Suppressor macrophage treated with lipopolysaccharide for 4 hours (primary cell): ENCODE measurements around the gene FNDC10.
"Not testable (repeated sequence)": the region's sequence is repeated elsewhere in the genome, so short reads cannot be mapped to it uniquely, and the experiment has no call there.

Experiments used
- DNase-seq: peaks from one replicate; pipeline ENCODE4 v3.0.0-alpha.2; 2020

Gene FNDC10

DNA sequence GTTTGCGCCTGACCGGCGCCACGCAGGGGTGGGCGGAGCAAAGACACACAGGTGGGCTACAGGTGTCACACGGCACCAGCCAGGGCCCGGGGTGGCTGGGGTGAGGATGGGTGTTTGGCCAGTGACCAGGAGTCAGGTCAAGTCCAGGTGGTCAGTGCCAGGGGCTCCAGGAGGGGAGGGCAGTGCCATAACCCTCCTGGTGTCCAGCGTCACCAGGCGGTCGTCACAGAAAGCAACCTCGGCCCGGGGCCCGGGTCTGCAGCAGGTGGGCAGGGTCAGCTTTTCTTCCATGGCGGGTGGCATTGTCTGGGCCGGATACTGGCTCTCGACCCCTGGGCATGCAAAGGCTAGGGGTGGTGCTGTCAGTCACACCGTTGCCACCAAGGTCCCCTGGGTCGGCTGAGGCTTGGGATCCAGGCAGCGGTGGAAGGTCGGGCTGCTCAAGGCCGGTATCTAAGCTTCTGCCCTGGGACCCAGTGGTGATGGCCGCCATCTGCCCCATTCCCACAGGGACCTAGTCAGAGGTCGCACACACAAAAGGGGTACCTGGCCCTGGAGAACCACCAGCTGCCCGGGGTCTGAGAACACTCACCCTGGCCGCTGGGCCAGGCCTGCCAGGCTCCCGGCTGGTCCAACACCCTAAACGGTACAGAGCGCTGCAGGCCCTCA is 1.8 kb downstream of the FNDC10 start:
- DNase-seq, result no peak

DNA sequence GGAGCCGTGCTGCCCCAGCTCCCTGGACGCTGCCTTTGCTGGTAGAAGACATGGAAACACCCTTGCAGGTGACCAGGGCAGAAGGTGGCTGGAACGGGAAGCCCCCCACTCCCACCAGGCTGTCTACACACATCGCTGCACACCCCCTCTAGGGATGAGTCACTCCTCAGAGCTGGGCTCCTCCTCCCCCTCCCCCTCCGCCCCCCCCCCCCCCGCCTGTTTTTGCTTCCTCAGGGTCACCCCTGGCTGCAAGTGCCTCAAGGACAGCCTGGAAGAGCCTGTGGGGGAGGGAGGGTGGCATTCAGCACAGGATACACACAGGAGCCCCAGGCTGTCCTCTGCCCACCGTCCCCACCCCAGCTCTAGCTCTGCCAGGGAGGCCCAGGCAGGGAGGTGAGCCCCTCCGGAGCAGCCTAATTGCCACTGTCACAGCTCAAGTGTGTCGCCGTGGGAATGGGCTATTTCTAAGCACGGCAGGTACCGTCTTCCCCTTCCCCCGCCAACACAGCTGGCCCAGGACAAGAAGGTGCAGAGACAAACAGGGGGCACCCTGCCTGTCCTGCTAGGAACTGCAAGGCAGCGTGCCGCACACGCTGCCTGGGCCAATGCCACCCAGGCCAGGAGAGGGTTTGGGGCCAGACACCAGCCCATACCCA is 2.5 kb downstream of the FNDC10 start:
- DNase-seq, result no peak

DNA sequence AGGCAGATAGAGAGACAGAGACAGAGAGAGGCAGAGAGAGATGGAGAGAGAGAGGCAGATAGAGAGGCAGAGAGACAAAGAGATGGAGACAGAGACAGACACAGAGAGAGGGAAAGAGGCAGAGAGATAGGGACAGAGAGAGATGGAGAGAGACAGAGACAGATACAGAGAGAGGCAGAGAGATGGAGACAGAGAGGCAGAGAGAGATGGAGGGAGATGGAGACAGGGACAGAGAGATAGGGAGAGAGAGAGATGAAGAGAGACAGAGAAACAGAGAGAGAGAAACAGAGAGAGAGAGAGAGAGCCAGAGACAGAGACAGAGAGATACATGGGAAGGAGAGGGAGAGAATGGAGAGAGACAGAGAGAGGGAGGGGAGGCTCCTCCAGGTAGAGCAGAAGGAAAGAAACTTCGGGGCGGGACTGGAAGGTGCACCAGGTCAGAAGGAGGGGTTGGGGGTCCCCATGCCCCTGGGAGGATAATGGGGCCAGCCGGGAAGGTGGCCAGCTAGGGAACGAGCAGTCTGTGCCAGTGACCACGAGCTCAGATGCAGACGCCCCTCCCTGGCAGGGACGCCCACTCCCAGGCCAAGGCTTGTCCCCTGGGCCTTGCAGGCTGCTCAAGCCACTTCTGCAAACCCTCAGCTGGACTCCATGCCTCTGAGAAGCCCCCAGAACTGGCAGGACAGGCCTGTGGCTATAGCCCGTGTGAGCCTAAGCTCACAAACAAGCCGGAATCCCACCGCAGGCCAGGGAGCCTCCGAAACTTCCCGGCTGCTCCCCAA is 3.3 kb downstream of the FNDC10 start:
- DNase-seq, result no peak

DNA sequence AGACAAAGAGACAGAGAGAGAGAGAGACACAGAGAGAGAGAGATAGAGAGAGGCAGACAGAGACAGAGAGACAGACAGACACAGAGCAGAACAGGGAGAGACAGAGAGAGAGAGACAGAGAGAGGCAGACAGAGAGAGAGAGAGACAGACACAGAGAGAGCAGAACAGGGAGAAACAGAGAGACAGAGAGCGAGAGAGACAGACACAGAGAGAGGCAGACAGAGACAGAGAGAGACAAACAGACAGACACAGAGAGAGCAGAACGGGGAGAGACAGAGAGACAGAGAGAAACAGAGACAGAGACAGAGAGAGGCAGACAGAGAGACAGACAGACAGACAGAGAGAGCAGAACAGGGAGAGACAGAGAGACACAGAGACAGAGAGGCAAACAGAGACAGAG is 4.6 kb downstream of the FNDC10 start:
- DNase-seq, result not testable (repeated sequence)

DNA sequence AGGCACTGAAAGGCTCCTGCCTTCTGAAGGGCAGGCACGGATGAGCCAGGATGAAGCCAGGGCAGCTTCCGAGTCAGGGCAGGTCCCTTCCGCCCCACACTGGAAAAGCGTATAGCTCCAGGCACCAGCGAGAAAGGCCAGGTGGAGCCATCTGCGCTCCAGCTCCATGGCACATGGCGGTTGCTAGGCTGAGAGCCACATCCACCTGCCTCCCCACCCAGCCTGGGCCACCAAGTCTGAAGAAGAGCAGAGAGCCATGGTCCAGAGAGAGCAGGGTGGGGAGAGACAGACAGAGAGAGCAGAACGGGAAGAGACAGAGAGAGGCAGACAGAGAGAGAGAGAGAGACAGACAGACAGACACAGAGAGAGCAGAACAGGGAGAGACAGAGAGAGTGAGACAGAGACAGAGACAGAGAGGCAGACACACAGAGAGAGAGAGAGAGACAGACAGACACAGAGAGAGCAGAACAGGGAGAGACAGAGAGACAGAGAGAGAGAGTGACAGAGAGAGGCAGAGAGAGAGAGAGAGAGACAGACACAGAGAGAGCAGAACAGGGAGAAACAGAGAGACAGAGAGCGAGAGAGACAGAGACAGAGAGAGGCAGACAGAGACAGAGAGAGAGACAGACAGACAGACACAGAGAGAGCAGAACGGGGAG is 5.2 kb downstream of the FNDC10 start:
- DNase-seq, result no peak

DNA sequence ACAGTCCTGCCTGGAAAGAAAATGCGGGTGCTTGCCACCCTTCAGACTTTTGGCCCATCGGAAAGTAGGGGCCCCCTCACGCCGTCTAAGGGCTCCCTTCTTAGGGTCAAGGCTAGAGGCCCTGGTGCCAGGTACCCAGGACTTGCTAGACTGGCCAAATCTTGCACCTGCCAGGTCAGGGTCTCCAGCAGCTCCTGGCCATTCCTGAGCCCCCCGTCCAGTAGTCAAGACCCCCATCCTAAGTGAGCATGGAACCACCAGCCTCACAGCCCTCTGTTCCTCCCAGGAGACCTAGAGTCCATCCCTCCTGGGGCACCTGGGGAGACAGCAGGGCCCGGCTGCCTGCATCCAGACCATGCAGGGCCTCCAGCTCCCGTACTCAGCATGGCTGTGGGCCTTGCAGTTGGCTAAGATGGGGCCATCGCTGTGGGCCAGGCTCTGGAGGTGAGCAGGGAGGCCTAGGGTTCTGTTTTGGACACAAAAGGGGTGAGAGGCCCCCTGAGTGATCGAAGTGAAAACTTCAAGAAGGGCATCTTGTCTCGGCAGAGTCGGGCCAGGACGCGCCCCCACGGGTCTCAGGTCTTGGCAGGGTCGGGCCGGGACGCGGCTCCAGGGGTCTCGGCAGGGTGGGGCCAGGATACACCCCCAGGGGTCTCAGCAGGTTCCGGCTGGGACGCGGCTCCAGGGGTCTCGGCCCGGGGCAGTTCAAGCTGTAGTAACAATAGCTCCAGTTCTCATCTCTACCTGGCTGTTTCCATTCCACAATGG is 5.9 kb downstream of the FNDC10 start:
- DNase-seq, result no peak

DNA sequence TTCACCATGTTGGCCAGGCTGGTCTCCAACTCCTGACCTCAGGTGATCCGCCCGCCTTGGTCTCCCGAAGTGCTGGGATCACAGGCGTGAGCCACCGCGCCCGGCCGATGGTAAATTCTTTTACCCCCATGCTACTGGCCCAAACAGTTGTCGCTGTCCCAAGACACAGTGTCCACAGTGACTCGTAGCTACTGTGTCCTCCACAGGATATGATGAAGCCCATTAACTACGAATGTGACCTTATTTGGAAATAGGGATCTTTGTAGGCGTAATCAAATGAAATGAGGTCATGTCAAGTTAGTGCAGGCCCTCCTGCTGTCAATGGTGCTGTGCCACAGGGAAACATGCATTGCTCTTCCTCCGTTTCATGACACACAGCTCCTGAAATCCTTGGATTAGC is 8.5 kb downstream of the FNDC10 start:
- DNase-seq, result peak; percentile 54

DNA sequence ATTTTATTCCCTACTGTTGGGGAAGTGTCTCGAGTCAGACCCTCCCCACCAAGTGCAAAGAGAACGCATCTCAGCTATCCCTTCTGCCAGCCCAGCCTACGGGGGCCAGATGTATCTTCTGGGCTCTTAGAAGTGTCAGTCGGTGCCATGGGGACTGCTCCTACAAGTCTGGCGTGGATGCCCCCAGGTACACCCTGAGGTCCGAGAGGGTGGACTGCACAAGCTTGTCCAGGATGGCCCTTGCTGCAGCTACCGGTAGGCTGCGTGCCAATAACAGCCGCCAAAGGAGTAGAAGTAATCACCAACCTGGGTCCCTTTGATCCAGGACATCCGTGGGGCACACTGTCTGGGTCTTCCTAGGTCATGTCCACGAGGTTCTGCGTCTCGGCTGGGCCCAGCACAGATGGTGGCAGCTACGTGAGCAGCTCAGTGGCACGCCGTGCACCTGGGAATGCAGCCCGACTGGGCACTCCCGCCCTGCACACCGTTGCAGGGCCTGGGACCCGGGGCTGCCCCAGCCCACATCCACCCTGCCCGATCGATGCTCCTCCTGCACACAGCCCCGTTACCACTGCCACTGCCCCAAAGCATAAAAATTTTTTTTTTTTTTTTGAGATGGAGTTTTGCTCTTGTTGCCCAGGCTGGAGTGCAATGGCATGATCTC is 16.5 kb downstream of the FNDC10 start:
- DNase-seq, result no peak

DNA sequence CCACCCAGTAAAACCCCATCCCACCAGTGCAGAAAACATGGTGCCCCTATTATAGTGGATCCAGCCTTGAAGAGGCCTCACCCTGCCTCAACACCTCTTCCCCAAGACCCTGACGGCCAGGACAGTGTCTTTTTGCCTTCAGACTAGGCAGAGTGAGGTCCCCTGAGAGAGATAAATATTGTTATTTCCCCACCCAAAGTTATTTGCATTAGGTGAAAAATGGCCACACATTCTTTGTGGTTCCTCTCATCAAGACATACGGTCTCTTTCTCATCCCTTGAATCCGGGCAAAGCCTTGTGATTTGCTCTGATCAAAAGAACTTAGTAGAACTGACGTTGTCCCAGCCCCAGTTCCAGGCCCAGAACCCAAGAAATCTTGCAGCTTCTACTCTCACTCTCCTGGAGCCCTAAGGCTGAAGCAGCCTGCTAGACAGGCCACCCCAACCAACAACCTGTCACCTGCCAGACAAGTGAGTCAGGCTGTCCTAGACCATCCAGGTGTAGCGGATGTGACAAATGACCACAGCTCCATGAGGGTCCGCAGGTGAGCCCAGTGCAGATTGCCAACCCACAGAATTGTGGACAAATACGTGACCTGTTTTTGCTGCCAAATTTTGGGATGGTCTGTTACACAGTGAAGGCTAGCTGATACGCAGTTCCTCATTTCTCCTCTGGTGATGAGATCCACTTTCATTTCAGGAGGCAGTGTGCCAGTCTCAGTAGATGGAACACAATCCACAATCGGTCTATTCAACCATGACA is 17.2 kb downstream of the FNDC10 start:
- DNase-seq, result no peak

DNA sequence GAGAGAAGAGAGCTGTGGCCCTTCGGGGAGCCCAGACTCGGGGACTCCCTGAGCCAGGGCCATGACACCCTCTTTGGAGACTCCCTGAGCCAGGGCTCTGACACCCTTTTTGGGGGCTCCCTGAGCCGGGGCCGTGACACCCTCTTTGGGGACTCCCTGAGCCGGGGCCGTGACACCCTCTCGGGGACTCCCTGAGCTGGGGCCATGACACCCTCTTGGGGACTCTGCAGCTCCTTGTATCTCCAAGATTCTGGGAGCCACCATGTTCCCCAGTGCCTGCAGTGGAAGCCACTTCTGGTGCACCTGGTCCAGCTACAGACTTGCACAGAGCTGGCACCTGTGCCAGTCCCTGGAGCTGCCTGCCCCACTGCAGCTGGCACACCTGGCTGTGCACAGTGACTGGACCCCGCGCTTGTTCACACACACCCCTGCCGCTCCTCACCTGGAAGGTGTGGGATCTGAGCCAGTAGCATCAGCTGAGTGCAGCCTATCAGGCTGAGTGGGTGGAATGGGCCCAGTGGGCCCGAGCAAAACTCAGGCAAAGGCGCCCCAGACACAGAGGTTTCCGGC is 21.5 kb downstream of the FNDC10 start:
- no peak for DNase-seq

DNA sequence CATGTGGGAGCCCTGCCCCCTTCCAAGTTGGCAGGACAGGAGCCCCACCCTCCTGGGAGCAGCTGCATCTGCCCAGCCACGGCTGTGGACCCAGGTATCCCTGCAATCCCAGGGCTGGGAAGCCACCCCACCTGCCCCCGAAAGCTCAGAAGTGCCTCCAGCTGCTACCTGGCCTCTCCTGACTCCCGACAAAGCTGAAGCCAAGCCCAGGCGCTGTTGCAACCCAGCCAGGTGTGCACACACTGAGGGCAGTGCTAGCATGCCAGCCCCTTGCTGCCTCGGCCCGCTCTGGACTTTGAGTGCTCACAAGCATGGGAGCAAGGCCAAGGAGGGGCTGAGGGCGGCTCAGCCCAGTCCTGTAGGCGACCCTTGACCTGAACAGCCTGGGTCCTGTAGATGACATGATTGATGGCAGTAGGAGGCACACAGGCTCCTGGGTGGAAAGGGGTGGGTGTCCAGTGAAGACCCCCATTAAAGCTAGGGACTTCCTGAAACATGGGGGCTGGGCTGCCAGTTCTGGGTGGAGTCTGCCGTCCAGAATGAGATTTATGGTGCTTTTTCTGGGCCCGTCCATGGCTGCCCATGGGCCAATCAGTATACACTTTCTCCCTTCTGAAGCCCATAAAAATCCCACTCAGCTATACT is 22.4 kb downstream of the FNDC10 start:
- DNase-seq, result no peak

DNA sequence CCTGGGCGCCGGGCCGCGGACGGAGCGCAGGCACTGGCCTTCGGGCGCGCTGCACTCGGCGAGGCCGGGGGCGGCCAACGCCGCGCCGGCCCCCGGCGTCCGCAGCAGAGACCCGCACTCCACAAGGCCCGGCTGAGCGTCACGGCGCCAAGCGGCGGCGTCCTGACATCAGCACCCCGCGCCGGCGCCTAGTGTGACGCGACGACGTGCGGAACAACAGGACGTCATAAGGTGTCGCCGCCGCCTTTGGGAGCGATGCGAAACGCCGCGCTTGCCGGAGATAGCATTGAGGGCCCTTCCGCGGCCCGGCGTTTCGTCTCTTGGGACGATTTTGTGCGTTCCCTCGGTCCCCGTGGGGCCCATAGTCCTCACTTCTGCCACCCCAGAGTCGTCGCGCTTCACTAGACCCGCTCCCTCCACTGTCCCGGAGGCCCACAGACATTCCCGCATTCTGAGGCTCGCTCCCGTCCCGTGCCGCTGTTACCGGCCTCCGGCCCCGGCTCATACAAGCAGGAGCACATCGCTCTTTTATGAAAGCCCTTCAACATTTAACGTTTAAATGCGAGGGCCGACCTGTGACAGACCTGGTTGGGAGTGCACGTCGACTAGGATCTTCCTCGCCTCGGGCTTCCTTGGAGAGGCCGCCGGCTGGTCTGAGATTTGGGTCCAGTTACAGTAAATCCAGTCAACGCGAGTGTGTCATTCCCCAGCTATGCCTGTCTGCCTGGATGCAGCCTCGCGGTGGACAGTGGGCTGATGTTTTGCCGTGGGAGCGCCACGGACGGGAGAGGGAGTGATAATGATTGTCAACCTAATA is 25.0 kb downstream of the FNDC10 start, which contains the start of gene SSU72:
Gene SSU72, minus strand, starts transcription at position 143 of the 817 bp plus-strand sequence. CDS start 306 bp downstream, outside the sequence.
- peak; percentile 97 for DNase-seq

DNA sequence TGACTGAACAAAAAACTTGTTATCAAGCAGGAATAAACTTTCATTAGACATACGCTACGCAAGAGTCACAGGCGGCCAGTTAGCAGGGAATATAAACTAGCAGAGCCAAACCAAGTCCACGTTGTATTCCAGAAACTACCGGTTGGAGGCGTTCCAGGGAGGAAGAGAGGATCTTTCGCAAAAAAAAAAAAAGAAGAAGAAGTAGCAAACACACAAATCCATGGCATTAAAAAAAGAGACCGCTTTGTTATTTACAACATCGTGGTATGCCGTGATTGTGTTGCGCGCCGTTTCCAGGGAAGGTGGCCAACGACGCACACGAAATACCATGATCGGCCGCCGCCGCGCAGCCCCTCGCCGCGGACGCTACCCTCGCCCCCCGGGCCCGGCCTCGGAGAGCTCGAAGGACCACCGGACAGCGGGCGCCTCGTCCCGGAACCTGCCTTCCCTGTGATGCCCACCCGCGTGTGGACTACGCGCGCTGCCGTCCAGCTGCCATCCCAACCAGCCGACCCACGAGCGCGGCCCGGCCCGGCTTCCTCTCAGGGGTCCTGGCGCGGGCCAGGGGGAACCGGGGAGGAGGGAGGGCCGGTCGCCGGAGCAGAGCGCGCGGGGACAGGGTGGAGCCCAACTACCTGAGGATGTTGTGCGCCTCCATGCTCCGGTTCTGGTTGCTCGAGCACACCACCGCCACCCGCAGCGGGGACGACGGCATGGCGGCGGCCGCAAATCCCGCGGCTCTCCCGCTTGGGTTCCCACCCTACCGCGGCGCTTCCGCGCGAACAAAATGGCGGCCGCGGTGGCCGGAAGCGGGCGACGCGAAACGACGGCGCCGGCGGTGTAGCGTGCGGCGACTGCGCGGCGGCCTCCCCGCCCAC is 25.9 kb downstream of the FNDC10 start:
- peak; percentile 84 for DNase-seq

DNA sequence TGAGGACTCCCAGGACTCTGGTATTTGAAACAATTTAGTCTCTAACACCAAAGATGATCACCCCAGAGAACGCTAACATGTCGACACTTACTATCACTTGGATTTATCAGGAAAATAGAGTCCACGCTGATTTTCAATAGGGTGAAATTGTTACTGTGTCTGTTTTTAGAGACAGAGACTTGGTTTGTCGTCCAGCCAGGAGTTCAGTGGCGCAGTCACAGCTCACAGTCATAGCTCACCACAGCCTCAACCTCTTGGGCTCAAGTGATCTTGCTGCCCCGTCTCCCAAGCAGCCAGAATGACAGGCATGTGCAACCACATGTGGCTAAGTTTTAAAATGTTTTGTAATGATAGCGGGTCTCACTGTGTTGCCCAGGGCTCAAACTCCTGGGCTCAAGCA is 30.6 kb downstream of the FNDC10 start:
- DNase-seq, result no peak

DNA sequence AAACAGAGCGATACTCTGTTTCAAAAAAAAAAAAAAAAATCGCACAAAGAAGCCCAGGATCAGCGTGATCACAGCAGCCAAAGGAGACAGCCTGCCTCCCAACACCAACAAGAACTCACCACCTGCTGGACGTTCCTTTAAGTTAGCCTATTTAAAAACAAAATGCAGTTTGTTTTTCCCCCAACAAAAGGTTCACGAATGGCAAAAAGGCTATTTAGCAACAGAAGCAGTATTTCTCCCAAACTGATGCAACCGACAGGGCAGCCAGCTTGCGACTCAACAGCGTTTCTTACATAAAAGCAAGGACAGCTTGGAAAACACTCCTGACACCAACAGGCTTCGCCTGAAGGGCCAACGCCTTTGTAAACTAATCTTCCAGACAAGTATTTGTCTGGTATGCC is 32.0 kb downstream of the FNDC10 start:
- no peak for DNase-seq

DNA sequence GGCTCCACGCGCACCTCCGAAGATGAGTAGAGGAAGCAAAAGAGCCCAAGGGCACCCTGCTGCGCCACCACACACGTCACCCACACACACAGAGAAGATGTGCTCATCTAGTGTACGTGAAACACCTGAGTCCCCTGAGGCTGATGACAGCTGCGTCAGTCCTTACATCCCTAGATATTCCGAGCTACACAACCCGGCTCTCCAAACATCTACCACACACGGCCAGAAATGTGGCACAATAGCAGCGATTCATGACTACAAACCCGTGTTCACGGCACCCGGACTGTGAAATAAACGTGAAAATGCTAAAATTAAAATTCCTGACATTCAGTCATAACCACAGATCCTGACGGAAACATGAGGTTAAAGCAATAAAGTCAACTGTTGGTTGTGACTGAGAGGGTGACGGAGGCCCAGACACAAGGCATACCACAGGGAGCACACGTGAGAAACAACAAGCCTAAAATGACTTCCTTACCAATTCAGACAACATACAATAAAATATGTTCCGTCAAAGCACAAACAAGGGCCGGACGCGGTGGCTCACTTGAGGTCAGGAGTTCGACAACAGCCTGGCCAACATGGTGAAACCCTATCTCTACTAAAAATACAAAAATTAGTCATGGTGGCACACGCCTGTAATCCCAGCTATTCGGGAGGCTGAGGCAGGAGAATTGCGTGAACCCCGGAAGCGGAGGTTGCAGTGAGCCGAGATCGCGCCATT is 32.6 kb downstream of the FNDC10 start:
- DNase-seq, result no peak

DNA sequence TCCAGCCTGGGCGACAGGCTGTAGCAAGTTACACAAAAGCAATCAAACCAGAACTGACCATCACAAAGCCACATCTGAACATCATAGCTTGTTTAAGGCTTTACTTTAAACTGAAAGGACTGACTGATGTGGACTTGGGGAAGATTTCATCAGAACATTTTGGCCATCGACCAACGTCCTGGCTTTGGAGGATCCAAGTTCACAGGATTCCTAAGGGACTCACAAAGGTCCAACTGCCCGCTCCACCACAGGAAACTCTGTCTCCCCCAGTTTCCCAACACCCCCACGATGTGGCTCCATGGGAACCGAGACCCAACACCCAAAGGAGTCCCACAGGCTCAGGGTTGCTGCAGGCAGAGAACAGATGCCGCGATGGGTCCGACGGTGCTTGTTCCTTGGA is 34.6 kb downstream of the FNDC10 start:
- no peak for DNase-seq

DNA sequence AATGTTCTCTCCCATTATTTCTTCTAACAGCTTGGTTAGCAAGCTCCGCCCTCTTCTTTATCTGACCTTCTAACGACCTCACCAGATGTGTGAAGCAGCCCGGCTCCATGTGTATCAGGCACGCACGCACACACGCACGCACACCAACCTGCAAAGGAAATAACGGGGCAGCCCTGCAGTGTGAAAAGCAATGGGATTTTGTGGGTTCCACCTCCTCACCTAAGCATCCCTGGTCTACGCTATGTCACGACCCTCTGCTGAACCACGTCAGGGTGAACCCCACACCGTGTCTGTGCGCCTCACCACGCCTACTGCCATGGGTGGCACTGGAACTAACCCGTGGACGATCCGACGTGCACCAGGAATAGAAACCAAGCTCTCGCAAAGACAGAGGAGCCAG is 35.7 kb downstream of the FNDC10 start:
- no peak for DNase-seq
